ENCODE data around the gene ANXA8. TPM values are rescaled to one million over a fixed set of nuclear protein-coding genes. Genes with fewer than 3 reads are reported as not detected.

ANXA8 gene
- total RNA-seq, 6 donors from 2014 or later = 4.2 to 25.6 (median 10.7) TPM

GRCh38 chr10:47458466-47459154 lies 25.3 kb downstream of the ANXA8 start:
- H3K36me3 ChIP-seq = no peaks in the 10 kb centered on the region
- no peak overlapping the region for H3K4me3 ChIP-seq
- H3K27ac ChIP-seq = no peak overlapping the region
- 84 to 86% methylated on average over 4 of the region's 4 CpGs for WGBS, 2 donors
- ATAC-seq (ENCODE audit: low FRiP score in 2 of 2) = no peak
- H3K27me3 ChIP-seq = no peaks in the 10 kb centered on the region
- TF ChIP-seq POLR2A (IDR thresholded peaks at IDR 0.05) (no peak), POLR2AphosphoS5 (IDR thresholded peaks at IDR 0.05) (no peak), EP300 (IDR thresholded peaks at IDR 0.05) (no peak)
- TF ChIP-seq, protein P1, sequence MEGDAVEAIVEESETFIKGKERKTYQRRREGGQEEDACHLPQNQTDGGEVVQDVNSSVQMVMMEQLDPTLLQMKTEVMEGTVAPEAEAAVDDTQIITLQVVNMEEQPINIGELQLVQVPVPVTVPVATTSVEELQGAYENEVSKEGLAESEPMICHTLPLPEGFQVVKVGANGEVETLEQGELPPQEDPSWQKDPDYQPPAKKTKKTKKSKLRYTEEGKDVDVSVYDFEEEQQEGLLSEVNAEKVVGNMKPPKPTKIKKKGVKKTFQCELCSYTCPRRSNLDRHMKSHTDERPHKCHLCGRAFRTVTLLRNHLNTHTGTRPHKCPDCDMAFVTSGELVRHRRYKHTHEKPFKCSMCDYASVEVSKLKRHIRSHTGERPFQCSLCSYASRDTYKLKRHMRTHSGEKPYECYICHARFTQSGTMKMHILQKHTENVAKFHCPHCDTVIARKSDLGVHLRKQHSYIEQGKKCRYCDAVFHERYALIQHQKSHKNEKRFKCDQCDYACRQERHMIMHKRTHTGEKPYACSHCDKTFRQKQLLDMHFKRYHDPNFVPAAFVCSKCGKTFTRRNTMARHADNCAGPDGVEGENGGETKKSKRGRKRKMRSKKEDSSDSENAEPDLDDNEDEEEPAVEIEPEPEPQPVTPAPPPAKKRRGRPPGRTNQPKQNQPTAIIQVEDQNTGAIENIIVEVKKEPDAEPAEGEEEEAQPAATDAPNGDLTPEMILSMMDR (IDR thresholded peaks at IDR 0.05) = no peak
- H3K9me3 ChIP-seq = no peaks in the 10 kb centered on the region
- H3K4me1 ChIP-seq = peaks cover 0 to 4% (median 0%) of the 10 kb centered on the region in 4 donors
- no peak for DNase-seq

DNA sequence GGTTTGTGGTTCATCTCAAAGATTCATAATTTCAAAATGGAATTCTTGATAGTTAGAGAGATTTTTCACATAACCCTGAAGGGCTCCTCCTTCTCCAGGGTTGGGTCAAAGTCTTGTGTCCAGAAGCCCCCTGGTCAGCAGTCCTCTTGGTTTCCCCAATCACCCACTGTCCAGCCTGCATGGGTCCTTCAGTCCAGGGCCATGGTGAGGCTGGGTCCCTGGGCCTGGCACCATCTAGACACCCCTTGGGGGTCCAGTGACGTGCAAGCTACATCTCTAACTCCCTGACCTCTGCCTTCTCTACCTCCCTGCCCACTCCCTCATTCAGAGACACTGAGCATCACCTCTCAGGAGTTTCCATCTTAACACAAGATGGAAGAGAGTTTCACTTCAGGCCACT lies 26.1 kb downstream of the ANXA8 start:
- no peak for ATAC-seq (ENCODE audit: low FRiP score in 2 of 2)

DNA sequence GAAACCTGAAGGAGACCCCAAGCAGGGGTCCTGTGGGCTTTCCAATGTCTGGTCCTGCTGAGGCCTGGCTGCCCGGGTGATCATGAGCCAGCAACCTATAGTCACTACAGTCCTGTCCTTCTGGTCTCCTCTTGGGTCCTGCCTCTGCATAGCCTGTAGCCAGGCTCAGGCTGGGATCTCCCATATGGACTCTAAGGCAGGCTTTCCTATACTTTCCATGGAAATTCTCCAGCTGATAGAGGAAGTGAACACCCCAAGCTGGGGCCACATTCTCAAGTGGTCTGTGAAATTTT lies 26.4 kb downstream of the ANXA8 start:
- Histone ChIP-seq H3K9me3 (no peaks in the 10 kb centered on the region), H3K36me3 (no peaks in the 10 kb centered on the region), H3K27me3 (no peaks in the 10 kb centered on the region), H3K27ac (no peak overlapping the region), H3K4me1 (peaks cover 0 to 4% (median 0%) of the 10 kb centered on the region in 4 donors), H3K4me3 (no peak overlapping the region)
- DNase-seq (no peak), ATAC-seq (ENCODE audit: low FRiP score in 2 of 2) (no peak)
- WGBS, 2 donors = 82 to 100% methylated on average over 1 of the region's 1 CpG
- TF ChIP-seq, protein P1 (IDR thresholded peaks at IDR 0.05) = no peak
- no peak for TF ChIP-seq POLR2A (IDR thresholded peaks at IDR 0.05)
- TF ChIP-seq EP300 (IDR thresholded peaks at IDR 0.05) = no peak

More for the DNA sequence above, 26.1 kb downstream of the ANXA8 start:
- no peak for DNase-seq
- Histone ChIP-seq H3K36me3 (no peaks in the 10 kb centered on the region), H3K4me3 (no peak overlapping the region), H3K27ac (no peak overlapping the region), H3K9me3 (no peaks in the 10 kb centered on the region), H3K4me1 (peaks cover 0 to 4% (median 0%) of the 10 kb centered on the region in 4 donors), H3K27me3 (no peaks in the 10 kb centered on the region)
- TF ChIP-seq, protein P1 (IDR thresholded peaks at IDR 0.05) = no peak
- TF ChIP-seq POLR2A (IDR thresholded peaks at IDR 0.05) = no peak
- 89% methylated on average over 1 of the region's 1 CpG; no CpG with 5 or more reads in 1 of the 2 donors for WGBS, 2 donors

DNA sequence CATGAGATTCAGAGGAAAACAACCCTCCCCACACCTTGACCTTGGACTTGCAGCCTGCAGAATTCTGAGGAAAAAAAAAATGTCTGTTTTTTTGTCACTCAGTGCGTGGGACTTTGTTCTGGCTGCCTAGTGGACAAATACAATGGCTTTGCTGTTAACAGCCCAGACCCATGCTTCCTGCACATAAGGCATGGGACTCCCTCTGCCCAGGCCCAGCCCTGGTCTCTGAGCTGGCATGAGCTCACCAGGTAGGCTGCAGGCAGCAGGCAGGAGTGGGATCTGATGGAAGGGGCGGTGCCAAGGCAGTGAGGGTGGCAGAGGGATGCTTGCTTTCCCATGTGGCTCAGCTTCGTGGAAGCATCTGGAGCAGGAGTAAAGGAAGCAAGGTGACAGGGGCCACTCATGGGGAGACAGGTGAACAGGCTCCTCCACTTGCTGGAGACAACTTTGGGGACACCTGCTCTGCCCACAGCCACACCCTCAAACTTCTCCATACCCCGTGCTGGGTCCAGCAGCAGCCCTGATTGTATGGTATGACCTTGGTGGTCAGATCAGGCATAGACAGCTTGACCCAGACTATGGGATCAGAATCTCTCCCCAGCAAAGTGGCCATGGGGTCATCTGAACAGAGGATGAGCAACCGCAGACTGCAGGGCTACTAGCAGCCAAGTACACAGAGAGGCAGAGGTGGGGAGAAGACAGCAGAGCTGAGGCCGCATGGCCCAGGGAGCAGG lies 27.0 kb downstream of the ANXA8 start:
- H3K27ac ChIP-seq = no peak overlapping the region
- H3K27me3 ChIP-seq = no peaks in the 10 kb centered on the region
- H3K4me1 ChIP-seq = peaks cover 0 to 4% (median 0%) of the 10 kb centered on the region in 4 donors
- ATAC-seq (ENCODE audit: low FRiP score in 2 of 2) = no peak
- no peak for TF ChIP-seq POLR2A (IDR thresholded peaks at IDR 0.05)
- TF ChIP-seq POLR2AphosphoS5 (IDR thresholded peaks at IDR 0.05) = no peak
- TF ChIP-seq, protein P1 (IDR thresholded peaks at IDR 0.05) = no peak
- TF ChIP-seq EP300 (IDR thresholded peaks at IDR 0.05) = no peak
- DNase-seq = no peak
- H3K36me3 ChIP-seq = no peaks in the 10 kb centered on the region
- H3K4me3 ChIP-seq = no peak overlapping the region
- 81 to 93% methylated on average over 4 to 6 of the region's 6 CpGs for WGBS, 2 donors
- H3K9me3 ChIP-seq = no peaks in the 10 kb centered on the region

Data from upper lobe of left lung (tissue), 6 donors.